Skin of body (tissue), 2 donors: ENCODE measurements around the gene KCNJ11. TPM values are rescaled to one million over a fixed set of nuclear protein-coding genes. Genes with fewer than 3 reads are reported as not detected.

Experiments
- DNase-seq: peaks from one replicate; lab custom pipeline; 2025; lab: John Stamatoyannopoulos, UW
- total RNA-seq: library from RNA; depleted of rRNA; stranded (reverse); fragments of >200 nt; gene quantifications from one replicate; pipeline ENCODE4 v1.2.3, GENCODE V29; 2014

Gene KCNJ11
- total RNA-seq, 1 donor from 2014 or later, result 4.6 TPM

DNA sequence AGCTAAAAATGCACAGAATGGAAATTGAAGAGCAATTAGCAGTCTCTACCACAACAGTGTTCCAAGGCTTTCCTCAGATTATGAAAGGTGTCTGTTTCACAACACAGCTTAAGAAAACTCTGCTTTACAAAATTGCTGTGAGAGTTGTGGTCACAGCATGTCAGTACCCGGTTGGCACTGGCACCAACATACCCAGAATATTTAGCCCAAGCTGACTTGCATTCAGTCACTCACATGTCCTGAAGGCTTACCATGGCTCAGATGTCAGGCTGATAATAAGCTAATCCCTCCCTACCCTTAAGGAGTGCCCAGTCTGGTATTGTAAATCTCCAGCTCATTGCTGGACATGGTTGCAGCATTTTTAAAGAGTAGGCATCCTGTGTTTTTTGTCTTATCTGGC lies 22.0 kb downstream of the KCNJ11 start:
- no peak for DNase-seq

DNA sequence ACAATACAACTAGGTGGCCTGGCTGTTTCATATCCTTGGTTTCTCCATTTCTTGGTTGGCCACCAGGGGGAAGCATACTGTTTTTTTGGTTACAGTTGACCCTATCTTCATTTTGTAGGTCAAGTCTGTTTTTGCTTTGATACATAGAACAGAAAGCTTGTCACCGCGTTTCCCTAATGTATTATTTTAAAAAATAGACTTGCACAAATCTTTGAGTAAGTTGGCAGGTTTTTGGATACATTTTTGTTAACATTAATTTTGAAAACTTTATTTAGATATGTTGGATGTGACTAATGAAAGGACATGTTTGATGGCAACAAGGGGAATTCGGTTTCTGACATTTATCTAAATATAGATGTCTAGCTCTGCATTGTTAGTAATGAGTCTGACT lies 33.9 kb downstream of the KCNJ11 start:
- peak; percentile 32 for DNase-seq

DNA sequence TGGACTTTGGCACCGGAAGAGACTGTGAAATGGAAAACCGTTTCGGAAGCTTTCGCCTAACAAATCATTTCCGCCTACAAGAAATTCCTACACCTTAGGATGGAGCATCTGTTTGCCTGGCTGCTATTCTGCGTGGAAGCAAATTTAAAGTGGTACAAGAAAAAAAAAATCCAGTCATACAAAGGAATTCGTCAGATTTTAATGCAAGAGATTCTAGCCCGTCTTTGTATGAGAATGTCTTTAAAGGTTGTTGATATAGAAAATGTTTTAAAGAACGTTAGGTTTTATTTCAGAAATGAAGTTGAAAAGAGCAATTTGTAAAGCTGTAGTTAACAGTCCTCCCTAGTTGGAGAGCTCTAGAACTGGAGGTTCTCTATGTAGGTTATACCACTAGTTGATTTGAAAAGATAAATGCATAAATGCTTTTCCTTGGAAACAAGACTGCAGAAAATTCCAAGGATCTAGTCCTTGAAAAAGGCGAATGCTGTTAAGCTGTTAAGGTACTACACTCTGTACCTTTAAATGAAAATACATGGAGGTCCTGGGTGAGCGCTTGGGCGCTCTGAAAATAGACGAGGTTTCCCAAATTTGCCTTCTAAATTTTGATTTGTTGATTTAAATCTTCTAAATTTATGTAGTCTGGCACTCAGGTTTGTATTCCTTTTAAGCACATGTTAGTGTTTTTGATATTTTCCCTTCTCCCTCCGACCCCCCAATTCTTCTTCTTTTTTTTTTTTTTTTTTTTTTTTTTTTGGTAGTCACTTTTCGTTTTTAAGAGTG lies 34.4 kb downstream of the KCNJ11 start:
- no peak for DNase-seq

DNA sequence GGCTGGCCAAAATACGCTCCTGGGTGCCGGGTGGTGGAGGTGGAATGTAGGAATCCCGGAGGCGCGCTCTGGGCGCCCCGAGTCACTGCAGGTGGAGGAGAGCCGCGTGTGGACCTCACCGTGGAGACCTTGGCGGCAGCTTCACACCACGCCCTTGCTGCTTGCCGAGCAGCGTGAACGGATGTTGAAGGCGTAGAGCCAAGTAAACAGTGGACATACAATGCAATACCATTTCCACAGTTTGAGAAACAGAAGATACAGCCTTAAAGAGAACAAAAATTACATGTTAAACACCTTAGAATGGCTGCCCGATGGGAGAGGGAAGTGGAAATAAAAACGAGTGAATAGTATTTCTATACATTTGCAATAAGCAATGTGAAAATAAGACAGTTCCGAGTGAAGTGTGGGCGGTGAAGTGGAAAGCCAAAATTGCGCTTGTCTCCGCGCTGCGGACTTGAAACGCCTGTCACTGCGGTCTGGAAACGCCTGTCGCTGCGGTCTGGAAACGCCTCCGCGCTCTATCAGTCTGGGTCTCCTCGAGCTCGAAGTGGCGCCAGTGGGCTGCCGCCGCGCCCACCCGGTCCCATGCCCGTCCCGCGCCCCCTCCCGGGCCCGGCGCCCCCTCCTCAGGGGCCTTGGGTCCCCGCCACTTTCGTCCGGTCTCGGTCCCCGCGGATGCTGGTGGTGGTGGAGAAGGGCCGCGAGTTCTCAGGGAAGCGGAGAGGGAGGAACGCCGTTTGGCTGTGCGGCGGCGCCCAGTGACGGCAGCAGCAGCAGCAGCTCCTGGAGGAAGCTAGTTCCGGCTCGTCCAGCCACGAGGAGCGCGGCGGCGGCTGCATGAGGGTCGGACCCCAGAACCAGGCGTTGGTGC lies 35.3 kb downstream of the KCNJ11 start:
- DNase-seq, result peak; percentile 47

DNA sequence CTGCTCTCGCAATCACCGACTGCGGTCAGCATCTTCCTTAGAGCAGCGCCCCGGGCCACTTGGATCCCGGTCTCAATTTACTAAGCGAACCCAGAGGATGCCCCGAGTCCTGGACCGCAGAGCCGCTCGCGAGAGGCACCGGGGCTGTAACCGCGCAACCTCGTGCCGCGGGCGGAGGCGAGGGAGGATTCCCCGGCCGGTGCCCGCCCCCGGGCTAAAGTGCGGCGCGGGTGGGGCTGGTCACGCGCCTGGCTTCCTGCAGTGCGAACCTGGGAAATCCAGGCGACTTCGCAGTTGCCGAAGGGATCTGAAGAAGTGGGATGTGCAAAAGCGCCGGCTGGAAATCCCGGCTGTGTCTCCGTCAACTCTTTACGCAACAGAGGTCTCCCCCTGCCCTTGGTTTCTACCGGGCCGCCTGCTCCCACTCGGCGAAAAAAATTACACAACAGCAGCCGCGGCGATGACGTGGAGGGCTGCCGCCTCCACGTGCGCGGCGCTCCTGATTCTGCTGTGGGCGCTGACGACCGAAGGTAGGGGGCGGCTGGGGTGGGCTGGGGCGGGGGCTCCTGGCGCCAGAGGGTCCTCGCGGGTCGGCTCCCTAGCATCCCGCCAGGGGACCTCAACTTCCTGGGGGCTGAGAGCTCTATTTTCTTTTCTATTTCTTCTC lies 36.8 kb downstream of the KCNJ11 start, which contains the start of gene NCR3LG1:
NCR3LG1 (plus strand) TSS at position 291 of the 667 bp plus-strand sequence; CDS start at position 461, 170 bp downstream.
- no peak for DNase-seq

DNA sequence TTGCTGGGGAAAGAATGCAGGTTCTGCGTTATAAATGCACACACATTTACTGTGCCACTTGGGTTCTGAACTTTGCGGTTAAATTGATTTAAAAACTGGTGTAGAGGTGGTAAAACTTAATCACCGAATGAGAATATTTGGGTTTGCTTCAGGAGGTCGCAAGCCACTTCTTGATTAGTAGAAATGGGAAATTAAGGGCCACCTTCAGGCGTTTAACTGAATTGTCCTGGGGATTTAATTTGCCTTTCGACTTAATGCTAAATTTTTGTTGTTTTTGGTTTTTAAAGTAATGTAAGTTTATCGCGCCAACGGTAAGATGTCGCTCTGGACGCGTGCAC lies 37.3 kb downstream of the KCNJ11 start:
- DNase-seq, result no peak

DNA sequence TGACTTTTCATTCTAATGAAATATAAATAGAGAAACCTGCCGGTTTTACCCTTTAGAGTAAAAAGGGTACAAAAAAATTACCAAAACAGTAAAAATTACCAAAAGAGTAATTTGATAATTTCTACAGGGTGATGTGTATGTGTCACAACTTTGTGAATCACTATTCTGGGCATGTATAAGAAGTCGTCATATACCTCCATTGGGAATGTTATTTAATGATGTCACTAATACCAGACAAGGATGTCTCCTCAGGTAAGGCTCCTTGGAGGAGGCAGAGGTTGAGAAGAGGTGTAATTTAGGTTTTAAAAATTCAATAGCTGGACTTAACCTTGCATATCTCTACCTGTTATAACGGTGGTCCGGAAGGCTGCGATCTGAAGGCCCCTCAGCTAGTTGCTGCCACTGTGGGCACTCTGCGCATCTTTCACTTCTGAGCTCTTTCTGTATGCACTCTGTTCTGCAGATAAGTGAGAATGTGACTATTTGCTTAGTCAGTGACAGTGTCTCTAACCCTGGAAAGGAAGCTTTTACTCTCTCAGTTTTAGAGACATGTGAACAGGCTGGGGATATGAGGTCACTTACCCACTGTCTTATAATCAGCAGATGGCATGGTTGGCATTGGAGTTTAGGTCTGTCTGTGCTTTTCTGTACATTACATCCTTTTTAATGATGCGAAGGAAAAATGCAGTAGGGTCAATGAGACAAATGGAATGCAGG lies 37.8 kb downstream of the KCNJ11 start:
- DNase-seq, result no peak

DNA sequence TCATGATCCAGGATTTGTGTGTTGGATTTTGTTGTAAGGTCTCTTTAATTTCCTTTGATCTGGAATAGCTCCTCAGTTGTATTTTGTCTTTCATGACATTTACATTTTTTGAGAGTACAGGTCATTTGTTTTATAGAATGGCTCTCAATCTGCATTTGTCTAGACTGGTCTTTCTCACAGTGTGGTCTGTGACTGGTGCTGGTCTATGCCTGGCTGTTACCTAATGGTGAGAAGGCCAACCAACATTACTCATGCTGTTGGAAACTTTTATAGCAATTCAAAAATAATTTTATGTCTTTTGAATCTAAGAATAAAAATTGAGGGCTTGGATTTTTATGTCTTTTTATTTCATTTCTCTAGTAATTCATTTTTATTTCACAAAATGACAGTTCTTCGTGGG lies 40.8 kb downstream of the KCNJ11 start:
- DNase-seq, result no peak

DNA sequence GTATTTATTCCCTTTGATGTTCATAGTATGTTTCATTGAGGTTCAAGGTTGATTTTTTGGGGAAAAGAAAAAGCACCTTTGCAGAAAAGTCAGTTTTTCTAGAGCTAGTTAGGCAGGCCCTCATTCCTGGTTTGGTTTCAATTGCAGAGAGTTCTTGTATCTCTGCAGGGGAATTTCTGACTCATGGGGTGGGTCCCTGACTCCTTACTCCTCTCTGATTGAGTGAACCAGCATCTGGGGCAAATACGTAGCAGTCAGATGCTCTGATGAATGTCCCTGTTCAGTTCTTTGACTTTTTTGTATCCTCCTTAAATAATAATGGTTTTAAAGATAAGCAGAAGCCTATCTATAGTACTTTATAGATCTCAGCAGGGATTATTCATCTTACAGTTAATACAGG lies 44.6 kb downstream of the KCNJ11 start:
- DNase-seq, result no peak

DNA sequence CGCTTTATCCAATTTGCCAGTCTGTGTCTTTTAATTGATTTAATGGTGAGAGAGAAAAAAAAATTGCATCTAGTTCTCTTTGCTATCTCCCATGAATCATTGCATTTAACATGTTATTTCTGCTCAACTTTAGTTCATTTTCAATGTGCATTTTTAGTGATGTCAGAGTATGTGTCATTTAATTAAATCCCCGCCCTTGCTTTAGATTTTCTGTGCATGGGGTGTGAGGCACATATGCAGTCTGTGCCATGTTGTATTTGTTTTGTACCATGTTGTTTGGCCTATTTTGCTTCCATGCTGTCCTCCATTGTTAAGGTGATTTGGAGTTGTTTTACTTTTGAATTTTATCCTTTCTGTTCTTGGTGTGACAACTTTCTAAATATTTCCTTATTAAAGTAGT lies 45.2 kb downstream of the KCNJ11 start:
- DNase-seq, result no peak

Other genes with a start within 250 kb of the KCNJ11 start
- gene PIK3C2A, start 180.7 kb downstream of the KCNJ11 start, total RNA-seq, result 43.0 TPM
- gene NUCB2, start 111.9 kb downstream of the KCNJ11 start, total RNA-seq, result 65.2 TPM
- 1.8 TPM for gene NCR3LG1, start 36.9 kb downstream of the KCNJ11 start, total RNA-seq
- 2.5 TPM for gene ABCC8, start 88.2 kb upstream of the KCNJ11 start, total RNA-seq
- 0.10 TPM for gene USH1C, start 155.8 kb upstream of the KCNJ11 start, total RNA-seq
- gene OTOG, start 158.6 kb upstream of the KCNJ11 start, total RNA-seq, result under 0.01 TPM